ENCODE data around the gene IGSF9.

The IGSF9 gene

GRCh38 chr1:159980076-159980475 lies 34.7 kb upstream of the IGSF9 start:
- H3K27me3 Mint-ChIP-seq, result peaks cover 10% of the 10 kb centered on the region
- no peak overlapping the region for H3K27ac Mint-ChIP-seq
- no peaks in the 10 kb centered on the region for H3K9me3 Mint-ChIP-seq

GRCh38 chr1:159979257-159979656 lies 33.8 kb upstream of the IGSF9 start:
- Mint-ChIP-seq H3K4me3 (no peak overlapping the region), H3K36me3 (no peaks in the 10 kb centered on the region), H3K9me3 (no peaks in the 10 kb centered on the region), H3K4me1 (no peaks in the 10 kb centered on the region), H3K27ac (no peak overlapping the region), H3K27me3 (peaks cover 10% of the 10 kb centered on the region)

More at GRCh38 chr1:159980076-159980475, 34.7 kb upstream of the IGSF9 start:
- Mint-ChIP-seq H3K4me1 (no peaks in the 10 kb centered on the region), H3K4me3 (no peak overlapping the region), H3K36me3 (no peaks in the 10 kb centered on the region)

- no peaks in the 10 kb centered on the region for H3K9me3 Mint-ChIP-seq
- H3K4me1 Mint-ChIP-seq, result no peaks in the 10 kb centered on the region
- no peak overlapping the region for H3K27ac Mint-ChIP-seq
Measured at GRCh38 chr1:159978107-159978398, 32.6 kb upstream of the IGSF9 start.

GRCh38 chr1:159977364-159978106 lies 32.1 kb upstream of the IGSF9 start:
- Mint-ChIP-seq H3K27me3 (peaks cover 10% of the 10 kb centered on the region), H3K36me3 (no peaks in the 10 kb centered on the region), H3K4me1 (no peaks in the 10 kb centered on the region), H3K27ac (no peak overlapping the region), H3K9me3 (no peaks in the 10 kb centered on the region), H3K4me3 (no peak overlapping the region)

More at GRCh38 chr1:159978107-159978398, 32.6 kb upstream of the IGSF9 start:
- Mint-ChIP-seq H3K36me3 (no peaks in the 10 kb centered on the region), H3K27me3 (peaks cover 10% of the 10 kb centered on the region), H3K4me3 (no peak overlapping the region)

- no peak overlapping the region for H3K4me3 Mint-ChIP-seq
- no peaks in the 10 kb centered on the region for H3K36me3 Mint-ChIP-seq
- no peaks in the 10 kb centered on the region for H3K9me3 Mint-ChIP-seq
- H3K27ac Mint-ChIP-seq, result no peak overlapping the region
- no peaks in the 10 kb centered on the region for H3K4me1 Mint-ChIP-seq
- H3K27me3 Mint-ChIP-seq, result peaks cover 3% of the 10 kb centered on the region
Measured at GRCh38 chr1:159974350-159974965, 29.0 kb upstream of the IGSF9 start.

- Mint-ChIP-seq H3K27me3 (peaks cover 1% of the 10 kb centered on the region), H3K36me3 (no peaks in the 10 kb centered on the region), H3K27ac (no peak overlapping the region), H3K4me1 (no peaks in the 10 kb centered on the region), H3K4me3 (no peak overlapping the region), H3K9me3 (no peaks in the 10 kb centered on the region)
Measured at GRCh38 chr1:159973350-159973940, 28.0 kb upstream of the IGSF9 start.

GRCh38 chr1:159972443-159973205 lies 27.2 kb upstream of the IGSF9 start:
- Mint-ChIP-seq H3K4me3 (no peak overlapping the region), H3K27me3 (peaks cover 3% of the 10 kb centered on the region), H3K36me3 (no peaks in the 10 kb centered on the region), H3K4me1 (no peaks in the 10 kb centered on the region), H3K27ac (no peak overlapping the region), H3K9me3 (no peaks in the 10 kb centered on the region)

GRCh38 chr1:159970932-159971342 lies 25.5 kb upstream of the IGSF9 start:
- H3K4me3 Mint-ChIP-seq, result no peak overlapping the region
- H3K9me3 Mint-ChIP-seq, result no peaks in the 10 kb centered on the region
- H3K27ac Mint-ChIP-seq, result no peak overlapping the region
- peaks cover 7% of the 10 kb centered on the region for H3K27me3 Mint-ChIP-seq
- no peaks in the 10 kb centered on the region for H3K4me1 Mint-ChIP-seq
- H3K36me3 Mint-ChIP-seq, result no peaks in the 10 kb centered on the region

- peaks cover 7% of the 10 kb centered on the region for H3K27me3 Mint-ChIP-seq
- peak overlapping the region; percentile 5 for H3K27ac Mint-ChIP-seq
- H3K36me3 Mint-ChIP-seq, result no peaks in the 10 kb centered on the region
- H3K4me1 Mint-ChIP-seq, result no peaks in the 10 kb centered on the region
- no peaks in the 10 kb centered on the region for H3K9me3 Mint-ChIP-seq
- H3K4me3 Mint-ChIP-seq, result no peak overlapping the region
Measured at GRCh38 chr1:159968901-159969300, 23.5 kb upstream of the IGSF9 start.

- Mint-ChIP-seq H3K36me3 (no peaks in the 10 kb centered on the region), H3K4me1 (no peaks in the 10 kb centered on the region), H3K4me3 (no peak overlapping the region), H3K9me3 (no peaks in the 10 kb centered on the region), H3K27me3 (peaks cover 10% of the 10 kb centered on the region), H3K27ac (no peak overlapping the region)
Measured at GRCh38 chr1:159965263-159965662, 19.9 kb upstream of the IGSF9 start.

- H3K27me3 Mint-ChIP-seq, result peaks cover 10% of the 10 kb centered on the region
- no peak overlapping the region for H3K27ac Mint-ChIP-seq
- H3K4me1 Mint-ChIP-seq, result no peaks in the 10 kb centered on the region
- no peaks in the 10 kb centered on the region for H3K9me3 Mint-ChIP-seq
- H3K36me3 Mint-ChIP-seq, result no peaks in the 10 kb centered on the region
- no peak overlapping the region for H3K4me3 Mint-ChIP-seq
Measured at GRCh38 chr1:159964144-159964543, 18.7 kb upstream of the IGSF9 start.

GRCh38 chr1:159962176-159962575 lies 16.8 kb upstream of the IGSF9 start:
- Mint-ChIP-seq H3K4me3 (no peak overlapping the region), H3K27me3 (peaks cover 8% of the 10 kb centered on the region), H3K36me3 (no peaks in the 10 kb centered on the region), H3K9me3 (no peaks in the 10 kb centered on the region), H3K27ac (no peak overlapping the region), H3K4me1 (no peaks in the 10 kb centered on the region)

GRCh38 chr1:159961636-159962035 lies 16.2 kb upstream of the IGSF9 start:
- H3K4me3 Mint-ChIP-seq, result no peak overlapping the region
- H3K27ac Mint-ChIP-seq, result no peak overlapping the region
- peaks cover 7% of the 10 kb centered on the region for H3K27me3 Mint-ChIP-seq
- no peaks in the 10 kb centered on the region for H3K9me3 Mint-ChIP-seq
- H3K36me3 Mint-ChIP-seq, result no peaks in the 10 kb centered on the region
- no peaks in the 10 kb centered on the region for H3K4me1 Mint-ChIP-seq

GRCh38 chr1:159960721-159961381 lies 15.4 kb upstream of the IGSF9 start:
- no peak overlapping the region for H3K4me3 Mint-ChIP-seq
- no peak overlapping the region for H3K27ac Mint-ChIP-seq
- no peaks in the 10 kb centered on the region for H3K36me3 Mint-ChIP-seq
- no peaks in the 10 kb centered on the region for H3K9me3 Mint-ChIP-seq
- no peaks in the 10 kb centered on the region for H3K4me1 Mint-ChIP-seq
- peaks cover 3% of the 10 kb centered on the region for H3K27me3 Mint-ChIP-seq

- H3K4me3 Mint-ChIP-seq, result no peak overlapping the region
- no peak overlapping the region for H3K27ac Mint-ChIP-seq
- H3K36me3 Mint-ChIP-seq, result no peaks in the 10 kb centered on the region
- H3K27me3 Mint-ChIP-seq, result peaks cover 3% of the 10 kb centered on the region
- H3K9me3 Mint-ChIP-seq, result no peaks in the 10 kb centered on the region
- no peaks in the 10 kb centered on the region for H3K4me1 Mint-ChIP-seq
Measured at GRCh38 chr1:159959451-159959850, 14.0 kb upstream of the IGSF9 start.
